Erythroblast (primary cell): ENCODE data around the gene EN2.

Source experiments
- DNase-seq, 2 experiments: peaks; one replicate each; lab custom pipeline; 2025; lab: John Stamatoyannopoulos, UW
- GATA1 ChIP-seq: IDR thresholded peaks from 2 replicates; pipeline ENCODE4 v1.6.1; 2011; ENCODE audit warnings: low read depth, mild to moderate bottlenecking, control low read depth, low read length, moderate library complexity
- POLR2A ChIP-seq: IDR thresholded peaks from 2 replicates; pipeline ENCODE4 v1.6.1; 2011; ENCODE audit warnings: mild to moderate bottlenecking, low read length

The EN2 gene

GRCh38 chr7:155506854-155507337 lies 49.0 kb downstream of the EN2 start:
- TF ChIP-seq POLR2A (no peak), GATA1 (no peak)
- no peak for DNase-seq

GRCh38 chr7:155507576-155507975 lies 49.6 kb downstream of the EN2 start:
- DNase-seq: no peak
- TF ChIP-seq POLR2A (no peak), GATA1 (no peak)

- DNase-seq: no peak
- TF ChIP-seq GATA1 (no peak), POLR2A (no peak)
Measured at GRCh38 chr7:155508376-155509358, 50.7 kb downstream of the EN2 start.

GRCh38 chr7:155509359-155509724 lies 51.4 kb downstream of the EN2 start:
- no peak for DNase-seq
- TF ChIP-seq POLR2A (no peak), GATA1 (no peak)

GRCh38 chr7:155509725-155510551 lies 52.0 kb downstream of the EN2 start:
- no peak for DNase-seq
- TF ChIP-seq GATA1 (no peak), POLR2A (no peak)

- DNase-seq: no peak
- TF ChIP-seq POLR2A (no peak), GATA1 (no peak)
Measured at GRCh38 chr7:155510975-155511701, 53.2 kb downstream of the EN2 start.

GRCh38 chr7:155511702-155511996 lies 53.7 kb downstream of the EN2 start:
- TF ChIP-seq GATA1: no peak
- no peak for TF ChIP-seq POLR2A
- DNase-seq: no peak

GRCh38 chr7:155512246-155512887 lies 54.4 kb downstream of the EN2 start:
- TF ChIP-seq POLR2A (no peak), GATA1 (no peak)
- DNase-seq: no peak

- TF ChIP-seq POLR2A (no peak), GATA1 (no peak)
- no peak for DNase-seq
Measured at GRCh38 chr7:155513543-155514285, 55.8 kb downstream of the EN2 start.

- TF ChIP-seq GATA1: no peak
- no peak for TF ChIP-seq POLR2A
- no peak for DNase-seq
Measured at GRCh38 chr7:155514296-155514695, 56.4 kb downstream of the EN2 start.
